Measurements from ENCODE around the gene PPP1R15A.

- no peak for TF ChIP-seq POLR2A (IDR thresholded peaks at IDR 0.05)
- no peak for TF ChIP-seq CTCF (IDR thresholded peaks at IDR 0.05)
- no peak for TF ChIP-seq EP300 (IDR thresholded peaks at IDR 0.05)
- no peak for TF ChIP-seq POLR2AphosphoS5 (IDR thresholded peaks at IDR 0.05)
Measured at GRCh38 chr19:48861313-48861712, 10.9 kb upstream of the PPP1R15A start.

All from upper lobe of left lung (tissue), 4 donors.